Natural killer cell (primary cell): ENCODE results near the gene FBXL15. TPM values are rescaled to one million over a fixed set of nuclear protein-coding genes. Genes with fewer than 3 reads are reported as not detected.

Experiments
- ATAC-seq, 3 donors: fragments of 150-1000 bp in 2 of 3; fragments of 200-7000 bp in 1 of 3; cut with Tn5 transposase; 1 replicate in 1 of 3; 2 replicates in 2 of 3; pipeline ENCODE4 v1.10.0; 2021; ENCODE audit warnings: mild to moderate bottlenecking in 2 of 3, moderate library complexity in 2 of 3
- DNase-seq, 2 donors: peaks; one replicate each; pipeline versions ENCODE4 v3.0.0 to v3.0.0-alpha.2; 2013 to 2021; ENCODE audit warnings: mixed read lengths in 1 of 2
- H3K27ac ChIP-seq: one replicate; pipeline ENCODE4 v1.5.1; 2013; ENCODE audit warnings: mild to moderate bottlenecking, low read length
- H3K27me3 ChIP-seq: one replicate; pipeline ENCODE4 v1.6.1; 2013; ENCODE audit warnings: low read length; ENCODE audit not compliant: control insufficient read depth, insufficient read depth
- H3K36me3 ChIP-seq: one replicate; pipeline ENCODE4 v1.6.1; 2013; ENCODE audit warnings: low read length; ENCODE audit not compliant: control insufficient read depth, insufficient read depth
- H3K4me1 ChIP-seq: one replicate; pipeline ENCODE4 v1.6.1; 2013; ENCODE audit warnings: low read length; ENCODE audit not compliant: control insufficient read depth, insufficient read depth
- H3K4me3 ChIP-seq: one replicate; pipeline ENCODE4 v1.5.1; 2013; ENCODE audit warnings: low read length
- H3K9me3 ChIP-seq: one replicate; pipeline ENCODE4 v1.6.1; 2013; ENCODE audit warnings: low read length; ENCODE audit not compliant: control insufficient read depth, insufficient read depth
- H3K27ac Mint-ChIP-seq, 2 donors: one replicate each; pipeline ENCODE4 v1.8.0; 2022; ENCODE audit warnings: mild to moderate bottlenecking in 2 of 2, mixed read lengths in 2 of 2, moderate library complexity in 1 of 2
- H3K27me3 Mint-ChIP-seq, 2 donors: one replicate each; pipeline ENCODE4 v1.8.0; 2022; ENCODE audit warnings: low read depth in 2 of 2, mixed read lengths in 2 of 2
- H3K36me3 Mint-ChIP-seq: one replicate; pipeline ENCODE4 v1.8.0; 2022; ENCODE audit warnings: mixed read lengths
- H3K4me1 Mint-ChIP-seq, 2 donors: one replicate each; pipeline ENCODE4 v1.8.0; 2022; ENCODE audit warnings: mixed read lengths in 2 of 2
- H3K4me3 Mint-ChIP-seq: one replicate; pipeline ENCODE4 v1.8.0; 2022; ENCODE audit warnings: mild to moderate bottlenecking, moderate library complexity, mixed read lengths
- H3K9me3 Mint-ChIP-seq, 2 donors: one replicate each; pipeline ENCODE4 v1.8.0; 2022; ENCODE audit warnings: mixed read lengths in 2 of 2
- CTCF ChIP-seq: fragments of 200-600 bp; IDR thresholded peaks from one replicate; pipeline ENCODE4 v1.8.0; 2022; ENCODE audit warnings: antibody characterized with exemption
- WGBS: methylation state at CpG from one replicate; pipeline ENCODE4 v1.1.7; 2013; ENCODE audit warnings: missing lambda C conversion rate; ENCODE audit not compliant: insufficient coverage; 5-methylcytosine and 5-hydroxymethylcytosine counted together
- intact Hi-C: fragments of 100-400 bp; cut with micrococcal nuclease; formaldehyde crosslinking; loops from one replicate; pipeline ENCODE4 v1.14.2; 2022
- total RNA-seq, 4 donors: library from RNA; stranded (reverse); fragments of 120-200 nt in 1 of 4; gene quantifications; one replicate each; pipeline versions ENCODE4 v1.2.3 to v1.2.4, GENCODE V29; 2013 to 2022

FBXL15 gene
- total RNA-seq, 3 donors from 2014 or later (not counting 1 experiment from before 2014, with no cell fraction given), result 15.2 to 17.4 (median 15.5) TPM

GRCh38 chr10:102405108-102405571 lies 15.5 kb upstream of the FBXL15 start:
- TF ChIP-seq CTCF, result no peak
- ATAC-seq (no peak), DNase-seq (peak in 1 of 2 donors; percentile 44)
- intact Hi-C loops, result no loop called here
- Mint-ChIP-seq H3K4me1 (peaks cover 9 to 15% of the 10 kb centered on the region in 2 donors), H3K27ac (peak overlapping the region; percentile 35 to 69), H3K27me3 (peaks cover 19 to 20% of the 10 kb centered on the region in 2 donors), H3K4me3 (no peak overlapping the region), H3K36me3 (no peaks in the 10 kb centered on the region), H3K9me3 (no peaks in the 10 kb centered on the region)
- H3K27me3 ChIP-seq, result peaks cover 15% of the 10 kb centered on the region
- no peak overlapping the region for H3K27ac ChIP-seq
- peaks cover 16% of the 10 kb centered on the region for H3K4me1 ChIP-seq
- no peaks in the 10 kb centered on the region for H3K9me3 ChIP-seq
- WGBS, result 93% methylated on average over 19 of the region's 19 CpGs
- H3K4me3 ChIP-seq, result no peak overlapping the region
- H3K36me3 ChIP-seq, result peaks cover 20% of the 10 kb centered on the region

GRCh38 chr10:102405632-102406031 lies 15.0 kb upstream of the FBXL15 start:
- Mint-ChIP-seq H3K36me3 (no peaks in the 10 kb centered on the region), H3K27me3 (peaks cover 20 to 21% of the 10 kb centered on the region in 2 donors), H3K4me3 (peak overlapping the region; percentile 40), H3K4me1 (peaks cover 9 to 15% of the 10 kb centered on the region in 2 donors), H3K27ac (peak overlapping the region; percentile 35 to 69), H3K9me3 (no peaks in the 10 kb centered on the region)
- WGBS, result 80% methylated on average over 3 of the region's 6 CpGs
- Histone ChIP-seq H3K4me1 (peaks cover 17% of the 10 kb centered on the region), H3K27ac (no peak overlapping the region), H3K9me3 (no peaks in the 10 kb centered on the region), H3K4me3 (no peak overlapping the region), H3K36me3 (peaks cover 17% of the 10 kb centered on the region), H3K27me3 (peaks cover 19% of the 10 kb centered on the region)
- DNase-seq, result peak in 1 of 2 donors; percentile 46
- no peak for TF ChIP-seq CTCF
- ATAC-seq, result no peak
- intact Hi-C loops, result no loop called here

GRCh38 chr10:102406815-102407214 lies 13.8 kb upstream of the FBXL15 start:
- H3K4me3 ChIP-seq, result no peak overlapping the region
- H3K4me1 Mint-ChIP-seq, result peaks cover 9 to 15% of the 10 kb centered on the region in 2 donors
- peak overlapping the region in 1 of 2 donors; percentile 69 for H3K27ac Mint-ChIP-seq
- ATAC-seq, result no peak
- H3K27me3 Mint-ChIP-seq, result peaks cover 30 to 31% of the 10 kb centered on the region in 2 donors
- no peaks in the 10 kb centered on the region for H3K36me3 Mint-ChIP-seq
- DNase-seq, result peak in 1 of 2 donors; percentile 41
- no peaks in the 10 kb centered on the region for H3K9me3 Mint-ChIP-seq
- peaks cover 20% of the 10 kb centered on the region for H3K4me1 ChIP-seq
- peaks cover 5% of the 10 kb centered on the region for H3K36me3 ChIP-seq
- peaks cover 30% of the 10 kb centered on the region for H3K27me3 ChIP-seq
- no peaks in the 10 kb centered on the region for H3K9me3 ChIP-seq
- peak overlapping the region; percentile 60 for H3K4me3 Mint-ChIP-seq
- WGBS, result no CpG with 5 or more reads among the region's 2 CpGs
- no peak for TF ChIP-seq CTCF
- no peak overlapping the region for H3K27ac ChIP-seq
- intact Hi-C loops, result no loop called here
